ENCODE results near the gene GSAP.

GSAP gene

GRCh38 chr7:77434570-77435275 is 18.6 kb upstream of the GSAP start:
- DNase-seq = no peak

- DNase-seq = no peak
Measured at GRCh38 chr7:77433901-77434300, 17.8 kb upstream of the GSAP start.

GRCh38 chr7:77430927-77431326 is 14.8 kb upstream of the GSAP start:
- no peak for DNase-seq

GRCh38 chr7:77428777-77429231 is 12.7 kb upstream of the GSAP start:
- DNase-seq = no peak

GRCh38 chr7:77427996-77428603 is 12.0 kb upstream of the GSAP start:
- DNase-seq = no peak

- no peak for DNase-seq
Measured at GRCh38 chr7:77426521-77427051, 10.4 kb upstream of the GSAP start.

- DNase-seq = no peak
Measured at GRCh38 chr7:77426052-77426404, 9.9 kb upstream of the GSAP start.

- DNase-seq = no peak
Measured at GRCh38 chr7:77425101-77426051, 9.2 kb upstream of the GSAP start.

- DNase-seq = no peak
Measured at GRCh38 chr7:77422500-77422899, 6.4 kb upstream of the GSAP start.

GRCh38 chr7:77420986-77421672 is 5.0 kb upstream of the GSAP start:
- no peak for DNase-seq

GRCh38 chr7:77420438-77420837 is 4.3 kb upstream of the GSAP start:
- DNase-seq = no peak

GRCh38 chr7:77419102-77419501 is 3.0 kb upstream of the GSAP start:
- DNase-seq = no peak

GRCh38 chr7:77417801-77418200 is 1.7 kb upstream of the GSAP start:
- no peak for DNase-seq

GRCh38 chr7:77416621-77417371 is 647 bp upstream of the GSAP start:
- no peak for DNase-seq

GRCh38 chr7:77415476-77415822 is 700 bp downstream of the GSAP start:
- no peak for DNase-seq

- no peak for DNase-seq
Measured at GRCh38 chr7:77413861-77414424, 2.2 kb downstream of the GSAP start.

GRCh38 chr7:77413128-77413527 is 3.0 kb downstream of the GSAP start:
- no peak for DNase-seq

GRCh38 chr7:77409739-77410547 is 6.2 kb downstream of the GSAP start:
- no peak for DNase-seq

- no peak for DNase-seq
Measured at GRCh38 chr7:77409005-77409738, 7.0 kb downstream of the GSAP start.

- no peak for DNase-seq
Measured at GRCh38 chr7:77407906-77408305, 8.2 kb downstream of the GSAP start.

Data from KG1 (cell line).